SK-N-SH (cell line): ENCODE results near the gene ATP8A2. TPM values are rescaled to one million over a fixed set of nuclear protein-coding genes. Genes with fewer than 3 reads are reported as not detected.
"Not testable (repeated sequence)": the region's sequence is repeated elsewhere in the genome, so short reads cannot be mapped to it uniquely, and the experiment has no call there.

ENCODE experiments used
- CTCF ChIA-PET: fragments of 300-600, 350-600 bp; formaldehyde crosslinking; extraction: SDS; loops from one replicate; lab custom pipeline; 2021; lab: Yijun Ruan, JAX
- POLR2A ChIA-PET: fragments of 350-600 bp; sonication (Branson Sonifier 250); formaldehyde crosslinking; extraction: SDS; loops from one replicate; lab custom pipeline; 2020; ENCODE audit warnings: antibody characterized with exemption, inconsistent platforms; lab: Yijun Ruan, JAX
- DNase-seq: peaks from one replicate; pipeline ENCODE4 v3.0.0; 2012
- H2AFZ ChIP-seq: fragments of 200-600 bp; sonication (generic); 2 replicates; pipeline ENCODE4 v1.8.1; 2016; ENCODE audit warnings: antibody characterized with exemption, mild to moderate bottlenecking, low read depth
- H3F3A ChIP-seq: fragments of 200-600 bp; sonication (generic); replicated peaks from 2 replicates; pipeline ENCODE3; 2016; ENCODE audit warnings: antibody characterized with exemption, mild to moderate bottlenecking; ENCODE audit not compliant: insufficient read depth
- H3K27ac ChIP-seq, 2 experiments: fragments of 200-500 bp in 1 of 2; fragments of 200-600 bp in 1 of 2; sonication (Bioruptor generic) in 1 of 2; sonication (generic), shearing (Covaris generic) in 1 of 2; 2 replicates each; pipeline versions ENCODE4 v1.5.1 to v1.6.1; 2014 to 2016; ENCODE audit warnings: low read depth in 2 of 2, inconsistent platforms in 1 of 2, low read length in 1 of 2, mild to moderate bottlenecking in 1 of 2, mixed read lengths in 1 of 2
- H3K27me3 ChIP-seq: fragments of 200-600 bp; sonication (generic), shearing (Covaris generic); 2 replicates; pipeline ENCODE4 v1.6.1; 2016; ENCODE audit warnings: mixed run types; ENCODE audit not compliant: insufficient read depth
- H3K36me3 ChIP-seq, 2 experiments: fragments of 200-500 bp in 1 of 2; fragments of 200-600 bp in 1 of 2; sonication (Bioruptor generic) in 1 of 2; sonication (generic) in 1 of 2; replicated peaks in 1 of 2; 2 replicates each; pipeline versions ENCODE3 to v1.5.1; 2014 to 2016; ENCODE audit warnings: low read length in 1 of 2, mild to moderate bottlenecking in 1 of 2; ENCODE audit not compliant: insufficient read depth in 2 of 2, control insufficient read depth in 1 of 2
- H3K4me1 ChIP-seq, 2 experiments: fragments of 200-500 bp in 1 of 2; fragments of 200-600 bp in 1 of 2; sonication (Bioruptor generic) in 1 of 2; sonication (generic), shearing (Covaris generic) in 1 of 2; 2 replicates each; pipeline versions ENCODE4 v1.5.1 to v1.6.1; 2014 to 2016; ENCODE audit warnings: low read depth in 1 of 2, low read length in 1 of 2, mixed run types in 1 of 2; ENCODE audit not compliant: insufficient read depth in 2 of 2, control insufficient read depth in 1 of 2
- H3K4me2 ChIP-seq: fragments of 200-600 bp; sonication (generic), shearing (Covaris generic); 2 replicates; pipeline ENCODE4 v1.6.1; 2017; ENCODE audit warnings: mixed run types
- H3K4me3 ChIP-seq, 2 experiments: fragments of 200-500 bp in 1 of 2; fragments of 200-600 bp in 1 of 2; sonication (Bioruptor generic) in 1 of 2; sonication (generic), shearing (Covaris generic) in 1 of 2; 2 replicates each; pipeline versions ENCODE4 v1.5.1 to v1.8.1; 2014 to 2016; ENCODE audit warnings: low read depth in 2 of 2, inconsistent platforms in 1 of 2, low read length in 1 of 2, mild to moderate bottlenecking in 1 of 2, mixed read lengths in 1 of 2, moderate library complexity in 1 of 2
- H3K79me2 ChIP-seq: fragments of 200-600 bp; sonication (generic); 2 replicates; pipeline ENCODE4 v1.8.1; 2017; ENCODE audit warnings: mild to moderate bottlenecking; ENCODE audit not compliant: insufficient read depth
- H3K9ac ChIP-seq: fragments of 200-600 bp; sonication (generic); 2 replicates; pipeline ENCODE4 v1.6.1; 2017; ENCODE audit warnings: mixed run types
- H3K9me2 ChIP-seq: fragments of 200-600 bp; sonication (generic); 2 replicates; pipeline ENCODE4 v1.6.1; 2017; ENCODE audit warnings: mixed run types
- H3K9me3 ChIP-seq: fragments of 200-600 bp; sonication (generic); 2 replicates; pipeline ENCODE4 v1.6.1; 2017; ENCODE audit warnings: mixed run types, mild to moderate bottlenecking, moderate library complexity
- H4K20me1 ChIP-seq: fragments of 200-600 bp; sonication (generic); 2 replicates; pipeline ENCODE4 v1.6.1; 2017; ENCODE audit warnings: mild to moderate bottlenecking, mixed run types; ENCODE audit not compliant: insufficient read depth
- CHD2 ChIP-seq: fragments of 150-350 bp; IDR thresholded peaks from 2 replicates; pipeline ENCODE4 v1.6.1; 2018; ENCODE audit warnings: low read length; ENCODE audit not compliant: partially characterized antibody
- ELF1 ChIP-seq: IDR thresholded peaks from 2 replicates; pipeline ENCODE4 v1.4.0; 2012
- EZH2phosphoT487 ChIP-seq: fragments of 200-600 bp; sonication (generic); IDR thresholded peaks from 2 replicates; pipeline ENCODE4 v1.6.1; 2017; ENCODE audit warnings: low read depth, mixed run types, mild to moderate bottlenecking, antibody characterized with exemption, moderate library complexity, borderline replicate concordance
- GABPA ChIP-seq: IDR thresholded peaks from 2 replicates; pipeline ENCODE4 v1.4.0; 2012; ENCODE audit warnings: low read depth, mild to moderate bottlenecking
- IRF3 ChIP-seq: fragments of 150-350 bp; IDR thresholded peaks from 2 replicates; pipeline ENCODE4 v1.6.1; 2016; ENCODE audit warnings: mild to moderate bottlenecking, low read depth, low read length
- NRF1 ChIP-seq: IDR thresholded peaks from 2 replicates; pipeline ENCODE4 v1.6.1; 2012; ENCODE audit warnings: low read depth, mild to moderate bottlenecking, low read length
- RAD21 ChIP-seq: IDR thresholded peaks from 2 replicates; pipeline ENCODE4 v1.6.1; 2012; ENCODE audit warnings: mild to moderate bottlenecking, low read length
- TAF1 ChIP-seq: IDR thresholded peaks from 2 replicates; pipeline ENCODE4 v1.6.1; 2012; ENCODE audit warnings: low read depth, mild to moderate bottlenecking, low read length, moderate library complexity, borderline replicate concordance
- TCF12 ChIP-seq: IDR thresholded peaks from 2 replicates; pipeline ENCODE4 v1.4.0; 2012
- WGBS: methylation state at CpG from one replicate; pipeline ENCODE4 v1.1.6; 2017; ENCODE audit warnings: low lambda C conversion rate; 5-methylcytosine and 5-hydroxymethylcytosine counted together
- polyA plus RNA-seq, 3 experiments: library from polyadenylated mRNA; depleted of rRNA; stranded (reverse); fragments of >200 nt; gene quantifications; 2 replicates each; pipeline ENCODE4 v1.2.3, GENCODE V29; 2012
- TF ChIP-seq, protein P1 (sequence below): IDR thresholded peaks from 2 replicates; pipeline ENCODE4 v1.6.1; 2012; ENCODE audit warnings: mild to moderate bottlenecking, low read depth, low read length, moderate library complexity

ATP8A2 gene
- polyA plus RNA-seq, 1 of the 3 experiments (the other 2 are of a cell fraction), result 0.02 TPM

DNA sequence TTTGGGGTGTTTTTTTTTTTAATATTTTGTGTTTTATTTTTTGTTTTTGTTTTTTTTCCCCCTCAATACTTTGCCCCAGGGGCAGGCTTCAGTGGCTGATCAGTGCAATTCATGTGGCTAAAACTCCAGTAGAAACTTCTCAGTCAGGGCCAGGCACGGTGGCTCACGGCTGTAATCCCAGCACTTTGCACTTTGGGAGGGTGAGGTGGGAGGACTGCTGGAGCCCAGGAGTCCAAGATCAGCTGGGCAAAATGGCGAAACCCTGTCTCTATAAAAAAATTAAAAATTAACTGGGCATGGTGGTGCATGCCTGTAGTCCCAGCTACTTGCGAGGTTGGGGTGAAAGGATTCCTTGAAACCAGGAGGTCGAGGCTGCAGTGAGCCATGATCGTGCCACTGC is 17.4 kb upstream of the ATP8A2 start:
- H3K27me3 ChIP-seq, result peaks cover 9% of the 10 kb centered on the region; the same call in 1 of the 2 replicates
- no peak for DNase-seq
- H3K9me2 ChIP-seq, result no peaks in the 10 kb centered on the region
- H3K4me1 ChIP-seq, result peaks cover 0 to 4% of the 10 kb centered on the region in 2 experiments; a peak in 1 of 4 replicates
- no peaks in the 10 kb centered on the region for H4K20me1 ChIP-seq
- no peaks in the 10 kb centered on the region for H3K36me3 ChIP-seq
- WGBS, result 63% methylated on average over 6 of the region's 6 CpGs
- ChIA-PET CTCF (interaction anchor here (2.9 kb wide), 1 partner anchor 21 kb away, joined by 14 read pairs; no protein-coding TSS in a partner anchor), POLR2A (interaction anchor here (0.6 kb wide), 1 partner anchor 1152 kb away, joined by 5 read pairs; no protein-coding TSS in a partner anchor)
- H3K4me3 ChIP-seq, result no peak overlapping the region
- no peak overlapping the region for H3K9ac ChIP-seq
- TF ChIP-seq, protein P1, sequence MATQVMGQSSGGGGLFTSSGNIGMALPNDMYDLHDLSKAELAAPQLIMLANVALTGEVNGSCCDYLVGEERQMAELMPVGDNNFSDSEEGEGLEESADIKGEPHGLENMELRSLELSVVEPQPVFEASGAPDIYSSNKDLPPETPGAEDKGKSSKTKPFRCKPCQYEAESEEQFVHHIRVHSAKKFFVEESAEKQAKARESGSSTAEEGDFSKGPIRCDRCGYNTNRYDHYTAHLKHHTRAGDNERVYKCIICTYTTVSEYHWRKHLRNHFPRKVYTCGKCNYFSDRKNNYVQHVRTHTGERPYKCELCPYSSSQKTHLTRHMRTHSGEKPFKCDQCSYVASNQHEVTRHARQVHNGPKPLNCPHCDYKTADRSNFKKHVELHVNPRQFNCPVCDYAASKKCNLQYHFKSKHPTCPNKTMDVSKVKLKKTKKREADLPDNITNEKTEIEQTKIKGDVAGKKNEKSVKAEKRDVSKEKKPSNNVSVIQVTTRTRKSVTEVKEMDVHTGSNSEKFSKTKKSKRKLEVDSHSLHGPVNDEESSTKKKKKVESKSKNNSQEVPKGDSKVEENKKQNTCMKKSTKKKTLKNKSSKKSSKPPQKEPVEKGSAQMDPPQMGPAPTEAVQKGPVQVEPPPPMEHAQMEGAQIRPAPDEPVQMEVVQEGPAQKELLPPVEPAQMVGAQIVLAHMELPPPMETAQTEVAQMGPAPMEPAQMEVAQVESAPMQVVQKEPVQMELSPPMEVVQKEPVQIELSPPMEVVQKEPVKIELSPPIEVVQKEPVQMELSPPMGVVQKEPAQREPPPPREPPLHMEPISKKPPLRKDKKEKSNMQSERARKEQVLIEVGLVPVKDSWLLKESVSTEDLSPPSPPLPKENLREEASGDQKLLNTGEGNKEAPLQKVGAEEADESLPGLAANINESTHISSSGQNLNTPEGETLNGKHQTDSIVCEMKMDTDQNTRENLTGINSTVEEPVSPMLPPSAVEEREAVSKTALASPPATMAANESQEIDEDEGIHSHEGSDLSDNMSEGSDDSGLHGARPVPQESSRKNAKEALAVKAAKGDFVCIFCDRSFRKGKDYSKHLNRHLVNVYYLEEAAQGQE, result no peak
- TF ChIP-seq ELF1 (no peak), RAD21 (no peak), NRF1 (no peak), EZH2phosphoT487 (no peak)
- no peak overlapping the region for H2AFZ ChIP-seq
- no peaks in the 10 kb centered on the region for H3F3A ChIP-seq
- no peak overlapping the region for H3K4me2 ChIP-seq
- no peak overlapping the region for H3K27ac ChIP-seq
- H3K9me3 ChIP-seq, result no peaks in the 10 kb centered on the region
- H3K79me2 ChIP-seq, result no peaks in the 10 kb centered on the region

DNA sequence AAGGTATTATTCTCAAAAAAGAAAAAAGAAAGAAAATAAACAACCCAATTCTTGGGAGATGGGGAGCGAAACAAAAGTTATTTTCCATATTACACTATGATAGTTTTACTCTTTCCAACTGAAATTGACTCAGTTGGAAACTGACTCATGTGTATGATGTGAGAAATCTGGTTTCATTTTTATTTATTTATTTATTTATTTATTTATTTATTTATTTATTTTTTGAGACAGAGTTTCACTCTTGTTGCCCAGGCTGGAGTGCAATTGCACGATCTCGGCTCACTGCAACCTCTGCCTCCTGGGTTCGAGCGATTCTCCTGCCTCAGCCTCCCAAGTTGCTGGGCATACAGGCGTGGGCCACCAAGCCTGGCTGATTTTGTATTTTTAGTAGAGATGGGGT is 11.3 kb upstream of the ATP8A2 start:
- H3K9me3 ChIP-seq, H3K9me2 ChIP-seq, H3K4me1 ChIP-seq, H3K27ac ChIP-seq, H2AFZ ChIP-seq, DNase-seq, H3K27me3 ChIP-seq, H3K4me3 ChIP-seq, CTCF ChIA-PET, POLR2A ChIA-PET, H3K79me2 ChIP-seq, H4K20me1 ChIP-seq, H3K9ac ChIP-seq, H3F3A ChIP-seq, H3K36me3 ChIP-seq, H3K4me2 ChIP-seq: not testable (repeated sequence)
- 66% methylated on average over 6 of the region's 6 CpGs for WGBS

DNA sequence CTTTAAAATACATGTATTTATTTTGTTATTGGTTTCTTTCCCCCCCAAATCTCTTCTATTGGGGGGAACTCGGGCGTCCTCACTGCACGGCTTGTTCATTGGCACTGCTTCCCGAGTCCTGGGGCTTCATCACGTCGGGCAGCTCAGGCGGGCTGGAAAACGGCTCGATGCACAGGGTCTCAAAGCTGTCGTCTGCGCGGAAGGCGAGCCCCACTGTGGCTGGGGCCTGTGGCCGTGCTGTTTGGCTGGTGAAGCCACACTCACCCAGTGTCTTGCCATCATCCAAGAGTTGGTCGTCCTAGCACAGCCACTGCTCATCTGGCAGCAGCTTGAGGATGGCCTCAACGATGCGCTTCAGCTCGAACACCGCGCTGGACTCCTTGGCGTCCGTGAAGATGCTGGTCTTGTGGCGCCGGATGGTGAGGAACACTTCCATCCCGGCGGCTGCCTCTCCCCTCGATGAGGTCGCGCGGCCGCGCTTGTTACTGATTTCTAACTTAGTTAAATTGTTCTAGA is 6.0 kb upstream of the ATP8A2 start:
- no peaks in the 10 kb centered on the region for H3K4me1 ChIP-seq
- no peaks in the 10 kb centered on the region for H4K20me1 ChIP-seq
- no peak overlapping the region for H3K4me3 ChIP-seq
- WGBS, result 86% methylated on average over 27 of the region's 32 CpGs
- no peaks in the 10 kb centered on the region for H3F3A ChIP-seq
- POLR2A ChIA-PET, result no interaction called here
- no peak overlapping the region for H3K27ac ChIP-seq
- no peak overlapping the region for H2AFZ ChIP-seq
- H3K27me3 ChIP-seq, result peaks cover 19% of the 10 kb centered on the region
- H3K9ac ChIP-seq, result no peak overlapping the region
- TF ChIP-seq TAF1, result no peak
- no peak for TF ChIP-seq IRF3
- no peak for TF ChIP-seq TCF12
- TF ChIP-seq GABPA, result no peak
- TF ChIP-seq RAD21, result no peak
- no peak for TF ChIP-seq ELF1
- no peak for TF ChIP-seq CHD2
- TF ChIP-seq, all 33 proteins: peak for 0
- H3K9me2 ChIP-seq, result no peaks in the 10 kb centered on the region
- H3K36me3 ChIP-seq, result no peaks in the 10 kb centered on the region
- no peaks in the 10 kb centered on the region for H3K9me3 ChIP-seq
- CTCF ChIA-PET, result interaction anchor here (0.6 to 2.5 kb wide), 3 partner anchors 10 to 610 kb away, joined by 3 to 12 read pairs (median 5); no protein-coding TSS in a partner anchor
- no peak for DNase-seq
- no peak overlapping the region for H3K4me2 ChIP-seq
- H3K79me2 ChIP-seq, result no peaks in the 10 kb centered on the region
